Coronary artery (tissue), 2 donors: Measurements from ENCODE around the gene PBX1.
A peak's percentile ranks its signal among the peaks of the same experiment; 100 is the strongest.

Experiments used
- DNase-seq: peaks from one replicate; pipeline ENCODE4 v3.0.0-alpha.2; 2017; ENCODE audit warnings: low spot score
- H3K27ac ChIP-seq, 2 donors: fragments of 200-600 bp; sonication (generic); one replicate each; pipeline ENCODE4 v1.5.1; 2016 to 2019
- H3K4me3 ChIP-seq: fragments of 200-600 bp; sonication (generic); 2 replicates; pipeline ENCODE4 v1.5.1; 2016; ENCODE audit warnings: mild to moderate bottlenecking, moderate library complexity
- TF ChIP-seq, protein P1 (sequence below): fragments of 200-600 bp; sonication (generic); IDR thresholded peaks from one replicate; pipeline ENCODE4 v1.5.1; 2019; ENCODE audit warnings: antibody characterized with exemption

Gene PBX1

DNA sequence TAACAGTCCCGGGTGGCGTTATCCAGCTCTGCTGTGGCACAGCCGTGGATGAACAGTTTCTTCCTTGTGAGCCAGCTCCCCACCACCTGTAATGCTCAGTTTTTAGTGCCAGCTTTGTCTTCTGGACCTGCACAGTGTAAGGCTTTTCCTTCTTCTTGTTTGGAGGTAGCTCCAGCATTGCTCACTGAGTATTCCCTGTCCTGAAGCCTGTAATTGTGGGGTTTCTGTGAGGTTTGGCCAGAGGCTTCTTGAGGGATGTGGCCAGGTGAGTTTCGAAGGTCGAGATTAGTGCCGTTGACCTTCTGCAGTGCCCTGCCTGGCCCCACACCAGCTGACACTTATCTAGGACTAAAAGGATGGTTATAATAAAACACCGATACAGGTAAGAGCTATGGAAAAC, 75.0 kb downstream of the PBX1 start:
- Histone ChIP-seq H3K27ac (no peak overlapping the region), H3K4me3 (no peak overlapping the region)
- TF ChIP-seq, protein P1, sequence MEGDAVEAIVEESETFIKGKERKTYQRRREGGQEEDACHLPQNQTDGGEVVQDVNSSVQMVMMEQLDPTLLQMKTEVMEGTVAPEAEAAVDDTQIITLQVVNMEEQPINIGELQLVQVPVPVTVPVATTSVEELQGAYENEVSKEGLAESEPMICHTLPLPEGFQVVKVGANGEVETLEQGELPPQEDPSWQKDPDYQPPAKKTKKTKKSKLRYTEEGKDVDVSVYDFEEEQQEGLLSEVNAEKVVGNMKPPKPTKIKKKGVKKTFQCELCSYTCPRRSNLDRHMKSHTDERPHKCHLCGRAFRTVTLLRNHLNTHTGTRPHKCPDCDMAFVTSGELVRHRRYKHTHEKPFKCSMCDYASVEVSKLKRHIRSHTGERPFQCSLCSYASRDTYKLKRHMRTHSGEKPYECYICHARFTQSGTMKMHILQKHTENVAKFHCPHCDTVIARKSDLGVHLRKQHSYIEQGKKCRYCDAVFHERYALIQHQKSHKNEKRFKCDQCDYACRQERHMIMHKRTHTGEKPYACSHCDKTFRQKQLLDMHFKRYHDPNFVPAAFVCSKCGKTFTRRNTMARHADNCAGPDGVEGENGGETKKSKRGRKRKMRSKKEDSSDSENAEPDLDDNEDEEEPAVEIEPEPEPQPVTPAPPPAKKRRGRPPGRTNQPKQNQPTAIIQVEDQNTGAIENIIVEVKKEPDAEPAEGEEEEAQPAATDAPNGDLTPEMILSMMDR: no peak
- no peak for DNase-seq

DNA sequence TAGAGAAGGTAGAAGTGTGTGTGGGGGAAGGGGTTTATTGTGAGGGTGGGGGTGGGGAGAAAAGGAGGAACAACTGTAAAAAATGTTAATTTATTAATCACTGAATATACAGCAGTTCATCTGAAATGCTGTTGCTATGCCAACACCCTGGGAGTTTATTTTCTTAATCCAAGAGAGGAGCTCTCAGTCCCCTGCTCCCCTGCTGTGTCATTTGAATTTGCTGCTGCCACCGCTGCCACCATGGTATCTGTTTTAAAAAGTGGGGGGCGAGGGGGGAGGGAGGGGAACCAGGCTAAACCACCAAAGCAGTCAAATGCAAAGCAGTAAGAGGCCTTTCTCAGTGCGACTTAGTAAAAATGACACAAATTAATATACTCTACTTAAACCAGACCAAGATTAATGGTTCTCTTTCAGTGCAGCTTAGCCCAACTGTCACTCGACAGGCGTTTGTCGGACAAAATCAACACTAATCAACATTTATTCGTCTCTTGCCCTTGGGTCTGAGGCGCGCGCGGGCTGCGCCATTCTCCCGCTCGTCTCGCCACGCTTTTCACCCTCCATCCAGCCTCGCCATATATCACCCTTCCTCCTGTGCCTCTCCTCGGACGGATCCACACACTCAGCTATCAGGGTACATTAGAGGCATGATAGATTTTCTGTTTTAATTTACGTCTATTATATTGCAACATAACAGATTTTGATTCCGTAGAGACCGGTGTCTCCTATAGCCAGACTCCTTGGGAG, 76.2 kb downstream of the PBX1 start:
- no peak overlapping the region for H3K4me3 ChIP-seq
- no peak for DNase-seq
- TF ChIP-seq, protein P1: no peak
- no peak overlapping the region for H3K27ac ChIP-seq

DNA sequence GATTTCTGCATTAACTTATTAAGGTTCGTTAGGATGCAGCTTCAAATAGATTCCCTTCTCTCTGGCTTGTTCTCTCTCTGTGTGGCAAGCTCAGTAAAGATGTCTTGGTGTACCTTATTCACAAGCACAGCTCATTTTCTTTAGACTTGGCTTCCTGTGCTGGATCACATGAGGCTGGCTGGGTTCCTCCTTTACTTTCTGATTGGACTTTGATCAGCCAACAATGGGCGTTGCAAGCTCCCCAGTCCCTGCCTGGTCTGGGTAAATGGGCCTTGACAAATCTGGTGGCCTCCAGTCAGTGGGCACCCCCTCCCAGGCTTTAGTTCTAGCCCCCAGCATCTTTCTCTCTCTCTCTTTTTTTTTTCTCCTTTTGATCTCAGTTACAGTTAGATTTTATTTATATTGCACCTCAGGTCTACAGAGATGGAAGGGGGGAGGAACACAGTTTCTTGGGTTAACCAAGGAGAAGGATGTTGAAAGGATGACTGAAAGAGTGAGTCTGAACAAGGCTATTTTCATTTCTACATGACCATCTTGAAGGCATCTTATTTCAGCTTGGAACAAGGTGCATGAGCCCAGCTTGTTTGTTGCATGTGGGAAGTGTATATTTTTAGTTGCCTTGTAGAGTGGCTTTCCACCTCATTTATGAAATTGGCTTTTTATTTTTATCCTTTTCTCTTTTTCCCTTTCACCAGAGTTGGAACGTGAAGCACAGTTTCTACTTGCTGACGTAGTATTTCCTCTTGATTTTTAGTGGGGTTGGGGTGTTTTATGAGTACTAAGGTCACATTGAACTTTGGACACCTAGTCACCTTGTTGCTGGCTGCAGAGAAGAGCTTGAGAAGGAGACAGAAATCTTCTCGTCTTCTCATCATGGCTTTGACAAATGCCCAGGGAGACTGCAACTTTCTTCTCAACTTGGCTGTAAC, 77.1 kb downstream of the PBX1 start:
- TF ChIP-seq, protein P1: no peak
- Histone ChIP-seq H3K4me3 (no peak overlapping the region), H3K27ac (no peak overlapping the region)
- no peak for DNase-seq

DNA sequence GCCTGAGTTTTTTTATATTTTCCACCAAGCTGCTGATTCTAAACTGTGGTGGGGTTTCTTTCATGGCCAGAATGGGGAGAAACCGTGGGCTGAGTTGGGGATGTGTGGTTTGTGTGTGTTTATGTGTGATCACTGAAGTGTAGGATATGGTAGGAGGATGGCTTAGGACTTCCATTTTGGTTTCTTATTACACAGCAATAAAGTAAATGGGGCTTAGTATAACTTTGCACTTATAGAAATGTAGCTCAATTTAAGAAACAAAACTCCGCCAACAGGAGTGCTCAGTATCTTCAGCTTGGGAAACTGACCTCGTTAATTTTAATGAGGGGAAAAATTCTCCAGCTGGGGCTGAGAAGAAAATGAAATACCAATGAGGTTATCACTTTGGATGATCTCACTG, 77.8 kb downstream of the PBX1 start:
- H3K4me3 ChIP-seq: no peak overlapping the region
- TF ChIP-seq, protein P1: no peak
- DNase-seq: no peak
- peak overlapping the region in 1 of 2 donors; percentile 72 for H3K27ac ChIP-seq

DNA sequence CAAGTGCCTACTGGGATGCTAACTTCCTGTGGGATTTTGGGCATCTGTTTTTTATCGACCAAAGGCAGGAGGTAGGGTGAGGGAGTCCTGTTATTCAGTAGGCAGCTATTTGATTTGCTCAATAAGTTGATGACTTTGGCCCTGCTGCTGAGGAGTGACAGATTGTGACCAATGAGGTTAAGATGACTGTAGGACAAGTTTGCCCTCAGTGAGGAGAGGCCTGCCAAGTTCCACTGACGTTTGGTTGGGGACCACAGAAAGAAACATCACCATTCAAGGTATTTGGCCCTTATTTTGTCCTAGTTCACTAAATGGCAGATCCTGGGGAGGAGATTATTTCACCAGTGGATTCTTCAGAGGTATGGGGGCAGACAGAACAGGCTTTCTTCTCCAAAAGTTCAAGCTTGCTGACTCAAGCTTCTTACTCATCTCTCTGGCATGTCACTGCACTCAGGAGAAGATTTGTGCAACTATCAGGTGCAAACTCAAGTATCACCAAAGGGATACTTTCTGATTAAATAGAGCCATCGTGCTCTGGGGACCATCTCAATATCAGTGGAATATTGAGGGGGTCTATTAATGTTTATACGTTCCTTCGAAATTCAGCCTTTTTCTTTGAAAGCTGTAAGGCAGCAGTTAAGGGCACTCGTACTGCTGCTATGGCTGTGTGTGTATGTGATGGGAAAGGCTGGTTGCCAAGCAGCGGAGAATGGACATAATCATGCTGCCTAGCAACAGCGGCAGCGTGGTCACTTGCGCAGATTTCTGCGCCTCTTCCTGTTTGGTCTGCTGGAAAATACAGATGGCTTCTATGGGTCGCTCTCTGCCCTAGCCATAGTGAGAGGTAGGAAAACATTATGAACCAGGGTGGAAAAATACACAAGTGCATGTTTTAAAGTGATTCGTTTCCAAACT, 78.7 kb downstream of the PBX1 start:
- peak; percentile 79 for DNase-seq
- TF ChIP-seq, protein P1: no peak
- peak overlapping the region; percentile 34 to 72 for H3K27ac ChIP-seq
- no peak overlapping the region for H3K4me3 ChIP-seq

DNA sequence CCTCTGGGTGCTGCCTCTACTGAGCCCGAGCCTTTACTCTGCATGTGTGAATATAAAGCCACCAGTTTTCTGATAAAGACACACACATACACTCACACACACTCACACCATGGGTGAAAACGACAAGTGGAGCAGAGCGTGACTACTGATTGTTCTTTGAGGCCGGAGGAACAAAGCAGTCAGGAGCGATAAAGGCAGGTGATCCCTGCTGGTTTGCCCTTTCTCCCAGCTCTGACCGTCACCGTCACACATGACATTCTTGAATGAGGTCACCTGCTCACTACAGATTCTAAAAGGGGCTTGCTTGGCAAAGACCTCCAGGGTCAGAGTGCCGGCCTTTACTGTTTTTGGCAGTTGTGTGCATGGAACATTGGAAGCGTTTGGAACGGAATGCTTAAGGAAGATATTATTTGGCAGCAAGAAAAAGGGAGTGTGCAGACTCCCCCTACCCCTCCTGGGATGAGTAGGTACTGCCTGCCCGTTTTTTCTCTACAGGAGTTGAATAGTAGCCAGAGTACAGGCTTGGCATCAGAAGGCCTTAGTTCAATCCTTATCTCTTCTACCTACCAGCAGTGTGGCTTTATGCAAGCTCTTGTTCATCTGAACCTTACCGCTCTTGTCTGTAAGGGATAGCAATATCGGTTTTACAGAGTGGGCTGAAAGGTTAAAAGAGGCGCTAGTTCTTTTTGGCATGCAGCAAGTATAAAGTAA, 79.7 kb downstream of the PBX1 start:
- Histone ChIP-seq H3K27ac (peak overlapping the region in 1 of 2 donors; percentile 72), H3K4me3 (no peak overlapping the region)
- TF ChIP-seq, protein P1: no peak
- DNase-seq: no peak
